GM12878 (cell line): ENCODE data around the gene STARD13. TPM values are rescaled to one million over a fixed set of nuclear protein-coding genes. Genes with fewer than 3 reads are reported as not detected.

Experiments used
- ATAC-seq: fragments of 200-7000 bp; cut with Tn5 transposase; 3 replicates; pipeline ENCODE4 v1.9.1; 2020; ENCODE audit warnings: mild to moderate bottlenecking, moderate library complexity
- BruUV-seq: library from RNA; stranded (reverse); fragments of 400-500 nt; replicated peaks from 2 replicates; lab custom pipeline; 2021; lab: Mats Ljungman, UMichigan
- CTCF ChIA-PET: fragments of 300-600 bp; sonication (Branson Sonifier 250); formaldehyde crosslinking; extraction: SDS; loops from one replicate; lab custom pipeline; 2021; ENCODE audit warnings: inconsistent platforms; lab: Yijun Ruan, JAX
- POLR2A ChIA-PET: fragments of 350-600 bp; formaldehyde crosslinking; extraction: SDS; loops from one replicate; lab custom pipeline; 2021; ENCODE audit warnings: inconsistent platforms; lab: Charles Lee
- RAD21 ChIA-PET: fragments of 300-600 bp; sonication (Branson Sonifier 250); formaldehyde crosslinking; loops from one replicate; lab custom pipeline; 2023; ENCODE audit warnings: antibody characterized with exemption; ENCODE audit not compliant: unreplicated experiment; lab: Charles Lee
- SMC1A ChIA-PET: fragments of 300-600 bp; sonication (Branson Sonifier 250); formaldehyde crosslinking; loops from one replicate; lab custom pipeline; 2023; ENCODE audit not compliant: unreplicated experiment, uncharacterized antibody; lab: Charles Lee
- DNase-seq: peaks from one replicate; pipeline ENCODE4 v3.0.0-alpha.2; 2011; ENCODE audit warnings: low read depth, low spot score
- FAIRE-seq: peaks from 3 replicates; lab custom pipeline; 2011; peaks lifted over from hg19 to GRCh38; lab: Jason Lieb, UNC
- H2AFZ ChIP-seq: 2 replicates; pipeline ENCODE4 v1.6.0; 2011; ENCODE audit warnings: low read depth, low read length, control low read depth; ENCODE audit not compliant: control insufficient read depth
- H3K27ac ChIP-seq: 2 replicates; pipeline ENCODE4 v1.5.1; 2011; ENCODE audit warnings: control low read depth; ENCODE audit not compliant: control insufficient read depth, insufficient read depth
- H3K27me3 ChIP-seq, 2 experiments: replicated peaks in 1 of 2; 2 replicates each; pipeline versions ENCODE4 v1.6.0 to v1.6.1; 2011; ENCODE audit warnings: low read length in 1 of 2; ENCODE audit not compliant: control insufficient read depth in 2 of 2, insufficient read depth in 2 of 2
- H3K36me3 ChIP-seq, 2 experiments: 2 replicates each; pipeline ENCODE4 v1.5.1; 2011; ENCODE audit warnings: low read length in 1 of 2; ENCODE audit not compliant: control insufficient read depth in 2 of 2, insufficient read depth in 2 of 2
- H3K4me1 ChIP-seq: 2 replicates; pipeline ENCODE4 v1.6.1; 2011; ENCODE audit warnings: mild to moderate bottlenecking, low read length, moderate library complexity, mixed read lengths; ENCODE audit not compliant: control insufficient read depth, insufficient read depth
- H3K4me2 ChIP-seq: 2 replicates; pipeline ENCODE4 v1.6.0; 2011; ENCODE audit warnings: control low read depth; ENCODE audit not compliant: control insufficient read depth, insufficient read depth
- H3K4me3 ChIP-seq: fragments of 200-600 bp; sonication (generic); 2 replicates; pipeline ENCODE4 v1.5.1; 2016
- H3K79me2 ChIP-seq: 2 replicates; pipeline ENCODE4 v1.6.0; 2011; ENCODE audit warnings: low read length; ENCODE audit not compliant: control insufficient read depth, insufficient read depth
- H3K9ac ChIP-seq: 2 replicates; pipeline ENCODE4 v1.8.0; 2011; ENCODE audit warnings: low read length, control low read depth, mixed read lengths; ENCODE audit not compliant: control insufficient read depth, insufficient read depth
- H3K9me3 ChIP-seq: replicated peaks from 3 replicates; pipeline ENCODE4 v1.5.1; 2011; ENCODE audit warnings: mild to moderate bottlenecking, low read length; ENCODE audit not compliant: control insufficient read depth, insufficient read depth
- H4K20me1 ChIP-seq: 2 replicates; pipeline ENCODE4 v1.6.0; 2011; ENCODE audit not compliant: control insufficient read depth, insufficient read depth
- CBX3 ChIP-seq: fragments of 200-600 bp; sonication (generic); IDR thresholded peaks from 2 replicates; pipeline ENCODE4 v1.6.1; 2016; ENCODE audit warnings: low read depth, borderline replicate concordance
- CEBPZ ChIP-seq: fragments of 150-350 bp; IDR thresholded peaks from 2 replicates; pipeline ENCODE4 v1.6.1; 2016; ENCODE audit warnings: low read depth, low read length
- CTCF ChIP-seq, 3 experiments: IDR thresholded peaks in 2 of 3; conservative IDR thresholded peaks in 1 of 3; 2 replicates each; pipeline ENCODE4 v1.5.1; 2011; ENCODE audit warnings: low read depth in 3 of 3, low read length in 3 of 3, mild to moderate bottlenecking in 3 of 3, control low read depth in 2 of 3, moderate library complexity in 2 of 3, inconsistent platforms in 1 of 3, mixed read lengths in 1 of 3; ENCODE audit not compliant: control insufficient read depth in 2 of 3, insufficient read depth in 1 of 3; ENCODE audit errors: extremely low read depth in 1 of 3
- HCFC1 ChIP-seq: fragments of 150-350 bp; IDR thresholded peaks from 2 replicates; pipeline ENCODE4 v1.6.1; 2014; ENCODE audit warnings: low read length
- NBN ChIP-seq: fragments of 450-650 bp; IDR thresholded peaks from 2 replicates; pipeline ENCODE4 v1.6.1; 2016
- PRDM15 ChIP-seq: fragments of 450-650 bp; formaldehyde crosslinking; IDR thresholded peaks from 2 replicates; pipeline ENCODE4 v1.4.0; 2020; ENCODE audit warnings: mild to moderate bottlenecking, moderate library complexity
- SIN3A ChIP-seq: IDR thresholded peaks from 2 replicates; pipeline ENCODE4 v1.6.1; 2012; ENCODE audit warnings: low read depth, low read length, improper control_type of control experiment
- SMC3 ChIP-seq: IDR thresholded peaks from 2 replicates; pipeline ENCODE4 v1.6.1; 2011; ENCODE audit warnings: low read length, improper control_type of control experiment, borderline replicate concordance
- YY1 ChIP-seq: IDR thresholded peaks from 2 replicates; pipeline ENCODE4 v1.6.1; 2011; ENCODE audit warnings: low read depth, mild to moderate bottlenecking, low read length
- ZSCAN29 ChIP-seq: fragments of 450-650 bp; IDR thresholded peaks from 2 replicates; pipeline ENCODE4 v1.6.1; 2017; ENCODE audit warnings: mild to moderate bottlenecking, moderate library complexity
- WGBS: methylation state at CpG from one replicate; pipeline ENCODE4 v1.1.6; 2016; ENCODE audit warnings: low lambda C conversion rate; ENCODE audit not compliant: insufficient replicate concordance, insufficient coverage; ENCODE audit errors: missing lambda C conversion rate; 5-methylcytosine and 5-hydroxymethylcytosine counted together
- in situ Hi-C: fragments of 300-500 bp; cut with MboI; formaldehyde crosslinking; loops from 9 replicates; pipeline ENCODE4 v1.14.3; 2018; ENCODE audit warnings: mixed read lengths
- intact Hi-C: fragments of 100-400 bp; cut with micrococcal nuclease; formaldehyde crosslinking; loops from one replicate; pipeline ENCODE4 v1.14.2; 2022; ENCODE audit not compliant: unreplicated experiment
- polyA plus RNA-seq, 11 experiments: library from polyadenylated mRNA; depleted of rRNA in 4 of 11; unstranded in 6 of 11; stranded (reverse) in 5 of 11; fragments of >200 nt; fragmentation: Nextera tagmentation in 4 of 11; fragmentation: Illumina TruSeq in 1 of 11; extraction: Ambion mirVana in 4 of 11; extraction: Trizol in 1 of 11; gene quantifications; 1 replicate in 1 of 11; 2 replicates in 10 of 11; pipeline versions ENCODE4 v1.2.1 to v1.2.3, GENCODE V29; 2011 to 2016; ENCODE audit warnings: inconsistent platforms in 2 of 11, missing spikeins in 2 of 11, low read depth in 1 of 11
- total RNA-seq, 4 experiments: library from RNA; depleted of rRNA in 3 of 4; stranded (reverse); fragments of >200 nt in 3 of 4; fragmentation: Illumina TruSeq in 1 of 4; extraction: Trizol in 1 of 4; gene quantifications; 2 replicates each; pipeline versions ENCODE4 v1.2.1 to v1.2.3, GENCODE V29; 2013 to 2021

Gene STARD13
- total and polyA plus RNA-seq, 10 of the 15 experiments (the other 5 are each of a cell fraction or from before 2014, with no cell fraction given), result 4.0 to 41.6 (median 10.1) TPM

GRCh38 chr13:33146843-33147611, 138.5 kb downstream of the STARD13 start:
- H3K79me2 ChIP-seq, result peaks cover 10% of the 10 kb centered on the region
- H3K9me3 ChIP-seq, result peaks cover 18% of the 10 kb centered on the region
- no TSS peak for BruUV-seq
- RAD21 ChIA-PET, result interaction anchor here (0.7 to 9.9 kb wide), 24 partner anchors 9 to 410 kb away, joined by 3 to 231 read pairs (median 4); no protein-coding TSS in a partner anchor
- in situ Hi-C loops (loop anchor here (5.0 kb wide), 1 partner anchor 40 kb away; no protein-coding TSS in a partner anchor), intact Hi-C loops (loop anchor here (1.0 to 5.0 kb wide), 6 partner anchors 36 to 575 kb away; no protein-coding TSS in a partner anchor)
- H2AFZ ChIP-seq, result no peak overlapping the region; the same call in 1 of the 2 replicates
- peak overlapping the region; percentile 98 for H3K27ac ChIP-seq
- FAIRE-seq (peak; percentile 71), DNase-seq (peak; percentile 98), ATAC-seq (peak; percentile 63)
- H3K4me3 ChIP-seq, result no peak overlapping the region
- H3K4me1 ChIP-seq, result peaks cover 59% of the 10 kb centered on the region
- whole genome bisulfite sequencing, result 0% methylated on average over 4 of the region's 4 CpGs
- CTCF ChIA-PET, result interaction anchor here (0.8 to 5.5 kb wide), 19 partner anchors 10 to 396 kb away, joined by 3 to 52 read pairs (median 4); no protein-coding TSS in a partner anchor
- POLR2A ChIA-PET, result interaction anchor here (0.6 to 12.2 kb wide), 10 partner anchors 10 to 398 kb away, joined by 3 to 343 read pairs (median 4); no protein-coding TSS in a partner anchor
- H3K9ac ChIP-seq, result peak overlapping the region; percentile 49
- H3K27me3 ChIP-seq, result no peaks in the 10 kb centered on the region
- H4K20me1 ChIP-seq, result no peaks in the 10 kb centered on the region
- SMC1A ChIA-PET, result interaction anchor here (0.7 to 20.2 kb wide), 20 partner anchors 9 to 583 kb away, joined by 3 to 832 read pairs (median 4); no protein-coding TSS in a partner anchor
- H3K36me3 ChIP-seq, result peaks cover 4 to 5% of the 10 kb centered on the region in 2 experiments; a peak in 3 of 4 replicates
- H3K4me2 ChIP-seq, result peak overlapping the region; percentile 45
- TF ChIP-seq HCFC1 (no peak), SMC3 (peak; percentile 15; the same call in 1 of the 2 replicates), SIN3A (no peak), NBN (peak; percentile 84), CTCF (IDR thresholded peaks at IDR 0.05 in 2 of 3, conservative IDR thresholded peaks at IDR 0.05 in 1 of 3; ENCODE audit: control insufficient read depth in 2 of 3, extremely low read depth in 1 of 3, insufficient read depth in 1 of 3, low read depth in 3 of 3, low read length in 3 of 3) (no peak), CBX3 (no peak), PRDM15 (no peak; the same call in 1 of the 2 replicates), CEBPZ (no peak), YY1 (peak; percentile 58; the same call in 1 of the 2 replicates), ZSCAN29 (peak; percentile 67; the same call in 1 of the 2 replicates)
